ENCODE results near the gene TBC1D4. TPM values are rescaled to one million over a fixed set of nuclear protein-coding genes. Genes with fewer than 3 reads are reported as not detected.
"Not testable (repeated sequence)": the region's sequence is repeated elsewhere in the genome, so short reads cannot be mapped to it uniquely, and the experiment has no call there.

Gene TBC1D4
- total RNA-seq, 1 donor from 2014 or later: 25.6 TPM

DNA sequence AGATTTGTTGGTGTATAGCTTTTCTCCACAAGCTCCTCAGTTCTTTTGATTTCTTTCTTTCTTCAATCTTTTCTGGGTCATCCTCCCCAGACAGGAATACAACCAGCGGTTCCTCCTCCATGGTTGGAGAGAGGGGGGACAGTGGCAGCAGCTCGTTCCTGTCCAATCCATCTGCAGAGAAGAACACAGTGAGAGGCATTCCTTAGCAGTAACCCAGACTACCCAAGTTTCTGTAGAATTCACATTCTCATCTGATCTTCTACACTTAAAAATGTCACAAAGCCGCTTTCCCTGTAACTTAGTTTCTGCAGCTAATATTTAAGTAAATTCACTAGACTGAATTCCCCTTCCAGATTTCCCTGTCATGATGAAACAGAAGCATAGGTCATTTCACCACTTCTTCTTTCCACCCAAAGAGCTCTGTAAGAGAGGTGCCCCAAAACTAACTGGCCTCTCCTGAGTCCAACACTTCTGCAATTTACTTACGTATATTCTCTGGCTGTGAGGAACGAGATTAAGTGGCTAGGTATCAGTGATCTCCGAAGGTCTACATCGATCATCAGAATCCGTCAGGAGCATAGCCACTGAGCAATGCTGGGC, 171.9 kb downstream of the TBC1D4 start:
- no peaks in the 10 kb centered on the region for H3K36me3 ChIP-seq (ENCODE audit: insufficient read depth, low read length)
- H3K27me3 ChIP-seq (ENCODE audit: insufficient read depth, low read length): no peaks in the 10 kb centered on the region
- H3K9me3 Mint-ChIP-seq (ENCODE audit: unreplicated experiment): no peaks in the 10 kb centered on the region
- TF ChIP-seq CTCF (IDR thresholded peaks at IDR 0.05; ENCODE audit: insufficient read depth, low read depth, low read length) (no peak), EZH2 (IDR thresholded peaks at IDR 0.05; ENCODE audit: insufficient read depth, low read length) (no peak)
- FAIRE-seq (no peak), DNase-seq (ENCODE audit: low read depth) (no peak)
- H3K4me1 Mint-ChIP-seq (ENCODE audit: low read depth, unreplicated experiment): peaks cover 4% of the 10 kb centered on the region
- no peaks in the 10 kb centered on the region for H3K27me3 Mint-ChIP-seq (ENCODE audit: low read depth, unreplicated experiment)
- no peaks in the 10 kb centered on the region for H3K79me2 ChIP-seq (ENCODE audit: insufficient read depth, low read length)
- no peaks in the 10 kb centered on the region for H4K20me1 ChIP-seq (ENCODE audit: insufficient read depth, low read length)
- no peak overlapping the region for H3K9ac ChIP-seq (ENCODE audit: low read length)
- H2AFZ ChIP-seq (ENCODE audit: low read depth, low read length): no peak overlapping the region
- no peak overlapping the region for H3K27ac Mint-ChIP-seq (ENCODE audit: unreplicated experiment)
- peaks cover 14% of the 10 kb centered on the region for H3K36me3 Mint-ChIP-seq (ENCODE audit: low read depth, unreplicated experiment)
- no peak overlapping the region for H3K27ac ChIP-seq (ENCODE audit: low read depth, low read length)
- no peaks in the 10 kb centered on the region for H3K9me3 ChIP-seq (ENCODE audit: insufficient read depth, low read depth, low read length)
- H3K4me2 ChIP-seq (ENCODE audit: low read length): no peak overlapping the region
- H3K4me3 Mint-ChIP-seq (ENCODE audit: unreplicated experiment): no peak overlapping the region
- H3K4me1 ChIP-seq (ENCODE audit: insufficient read depth, low read length): no peaks in the 10 kb centered on the region
- H3K4me3 ChIP-seq (ENCODE audit: insufficient read depth, low read depth, low read length): no peak overlapping the region

GRCh38 chr13:75308222-75308621, 173.7 kb downstream of the TBC1D4 start:
- H3K9ac ChIP-seq (ENCODE audit: low read length): no peak overlapping the region
- H4K20me1 ChIP-seq (ENCODE audit: insufficient read depth, low read length): no peaks in the 10 kb centered on the region
- H3K4me3 ChIP-seq (ENCODE audit: insufficient read depth, low read depth, low read length): no peak overlapping the region
- no peak overlapping the region for H3K4me2 ChIP-seq (ENCODE audit: low read length)
- TF ChIP-seq CTCF (IDR thresholded peaks at IDR 0.05; ENCODE audit: insufficient read depth, low read depth, low read length): no peak
- no peak for TF ChIP-seq EZH2 (IDR thresholded peaks at IDR 0.05; ENCODE audit: insufficient read depth, low read length)
- Mint-ChIP-seq H3K4me3 (ENCODE audit: unreplicated experiment) (no peak overlapping the region), H3K27ac (ENCODE audit: unreplicated experiment) (no peak overlapping the region), H3K36me3 (ENCODE audit: low read depth, unreplicated experiment) (peaks cover 18% of the 10 kb centered on the region), H3K4me1 (ENCODE audit: low read depth, unreplicated experiment) (peaks cover 6% of the 10 kb centered on the region), H3K9me3 (ENCODE audit: unreplicated experiment) (no peaks in the 10 kb centered on the region), H3K27me3 (ENCODE audit: low read depth, unreplicated experiment) (no peaks in the 10 kb centered on the region)
- DNase-seq (ENCODE audit: low read depth) (no peak), FAIRE-seq (no peak)
- no peaks in the 10 kb centered on the region for H3K79me2 ChIP-seq (ENCODE audit: insufficient read depth, low read length)
- H3K27ac ChIP-seq (ENCODE audit: low read depth, low read length): no peak overlapping the region
- H3K4me1 ChIP-seq (ENCODE audit: insufficient read depth, low read length): no peaks in the 10 kb centered on the region
- no peaks in the 10 kb centered on the region for H3K9me3 ChIP-seq (ENCODE audit: insufficient read depth, low read depth, low read length)
- no peaks in the 10 kb centered on the region for H3K27me3 ChIP-seq (ENCODE audit: insufficient read depth, low read length)
- no peak overlapping the region for H2AFZ ChIP-seq (ENCODE audit: low read depth, low read length)
- no peaks in the 10 kb centered on the region for H3K36me3 ChIP-seq (ENCODE audit: insufficient read depth, low read length)

DNA sequence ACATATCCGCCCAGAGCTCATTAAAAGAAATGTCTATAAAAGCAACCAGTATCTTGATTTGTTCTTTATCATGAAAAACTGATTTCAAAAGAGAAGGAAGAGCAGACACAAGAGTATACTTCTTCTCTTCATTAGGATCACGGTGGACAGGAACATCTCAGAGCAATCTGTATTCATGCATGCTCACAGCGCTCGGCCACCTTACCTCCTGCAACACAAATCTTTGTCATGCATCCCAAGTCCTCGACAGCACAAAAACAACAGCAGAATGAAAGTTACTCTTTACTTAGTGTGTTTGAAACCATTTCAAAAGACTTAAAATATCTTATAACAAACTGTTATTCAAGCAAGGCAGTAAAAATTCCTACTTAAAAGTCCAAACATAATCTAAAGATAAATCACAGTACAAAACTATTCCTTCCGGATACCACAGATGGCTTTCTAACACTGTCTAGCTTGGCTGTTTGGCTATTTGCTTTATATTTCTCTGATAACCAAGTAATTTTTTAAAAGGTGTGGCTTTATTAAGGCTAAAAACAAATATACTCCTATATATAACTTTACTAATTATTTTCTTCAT, 174.5 kb downstream of the TBC1D4 start:
- Mint-ChIP-seq H3K36me3 (ENCODE audit: low read depth, unreplicated experiment) (peaks cover 16% of the 10 kb centered on the region), H3K4me1 (ENCODE audit: low read depth, unreplicated experiment) (peaks cover 3% of the 10 kb centered on the region), H3K4me3 (ENCODE audit: unreplicated experiment) (no peak overlapping the region), H3K27me3 (ENCODE audit: low read depth, unreplicated experiment) (no peaks in the 10 kb centered on the region), H3K9me3 (ENCODE audit: unreplicated experiment) (no peaks in the 10 kb centered on the region), H3K27ac (ENCODE audit: unreplicated experiment) (no peak overlapping the region)
- H3K9me3 ChIP-seq (ENCODE audit: insufficient read depth, low read depth, low read length): no peaks in the 10 kb centered on the region
- no peaks in the 10 kb centered on the region for H3K4me1 ChIP-seq (ENCODE audit: insufficient read depth, low read length)
- no peaks in the 10 kb centered on the region for H3K36me3 ChIP-seq (ENCODE audit: insufficient read depth, low read length)
- no peaks in the 10 kb centered on the region for H4K20me1 ChIP-seq (ENCODE audit: insufficient read depth, low read length)
- H3K79me2 ChIP-seq (ENCODE audit: insufficient read depth, low read length): no peaks in the 10 kb centered on the region
- FAIRE-seq (no peak), DNase-seq (ENCODE audit: low read depth) (peak; percentile 14)
- no peak overlapping the region for H3K27ac ChIP-seq (ENCODE audit: low read depth, low read length)
- H3K9ac ChIP-seq (ENCODE audit: low read length): no peak overlapping the region
- H2AFZ ChIP-seq (ENCODE audit: low read depth, low read length): no peak overlapping the region
- H3K4me2 ChIP-seq (ENCODE audit: low read length): no peak overlapping the region
- no peak overlapping the region for H3K4me3 ChIP-seq (ENCODE audit: insufficient read depth, low read depth, low read length)
- TF ChIP-seq EZH2 (IDR thresholded peaks at IDR 0.05; ENCODE audit: insufficient read depth, low read length) (no peak), CTCF (IDR thresholded peaks at IDR 0.05; ENCODE audit: insufficient read depth, low read depth, low read length) (no peak)
- no peaks in the 10 kb centered on the region for H3K27me3 ChIP-seq (ENCODE audit: insufficient read depth, low read length)

DNA sequence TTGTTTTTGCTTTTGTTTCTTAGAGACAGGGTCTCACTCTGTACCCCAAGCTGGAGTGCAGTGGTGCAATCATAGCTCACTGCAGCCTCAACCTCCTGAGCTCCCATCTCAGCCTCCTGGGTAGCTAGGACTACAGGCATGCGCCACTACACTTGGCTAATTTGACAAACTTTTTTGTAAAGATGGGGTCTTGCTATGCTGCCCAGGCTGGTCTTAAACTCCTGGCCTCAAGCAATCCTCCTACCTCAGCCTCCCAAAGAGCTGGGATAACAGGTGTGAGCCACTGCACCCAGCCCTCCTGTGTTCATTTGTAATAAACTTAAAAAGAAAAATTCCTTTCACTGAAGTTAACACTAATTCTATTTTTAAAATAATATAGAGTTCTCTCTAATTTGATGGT, 175.0 kb downstream of the TBC1D4 start:
- not testable (repeated sequence) for H3K9ac ChIP-seq (ENCODE audit: low read length); H3K27ac Mint-ChIP-seq (ENCODE audit: unreplicated experiment); H3K27me3 ChIP-seq (ENCODE audit: insufficient read depth, low read length); FAIRE-seq; H3K36me3 ChIP-seq (ENCODE audit: insufficient read depth, low read length); H2AFZ ChIP-seq (ENCODE audit: low read depth, low read length); DNase-seq (ENCODE audit: low read depth); H3K4me1 ChIP-seq (ENCODE audit: insufficient read depth, low read length); H3K79me2 ChIP-seq (ENCODE audit: insufficient read depth, low read length); H3K27me3 Mint-ChIP-seq (ENCODE audit: low read depth, unreplicated experiment); H3K4me3 Mint-ChIP-seq (ENCODE audit: unreplicated experiment); H3K27ac ChIP-seq (ENCODE audit: low read depth, low read length); H3K4me3 ChIP-seq (ENCODE audit: insufficient read depth, low read depth, low read length); H3K9me3 Mint-ChIP-seq (ENCODE audit: unreplicated experiment); H4K20me1 ChIP-seq (ENCODE audit: insufficient read depth, low read length); H3K9me3 ChIP-seq (ENCODE audit: insufficient read depth, low read depth, low read length); H3K4me1 Mint-ChIP-seq (ENCODE audit: low read depth, unreplicated experiment); H3K4me2 ChIP-seq (ENCODE audit: low read length)
- H3K36me3 Mint-ChIP-seq (ENCODE audit: low read depth, unreplicated experiment): peaks cover 19% of the 10 kb centered on the region

Measured in astrocyte (in vitro differentiated cells and primary cell).